ENCODE data around the gene MAPKAPK2.
A peak's percentile ranks its signal among the peaks of the same experiment; 100 is the strongest.

MAPKAPK2 gene

GRCh38 chr1:206660136-206660535 lies 24.6 kb upstream of the MAPKAPK2 start:
- DNase-seq (ENCODE audit: low spot score): no peak

GRCh38 chr1:206661161-206661820 lies 23.4 kb upstream of the MAPKAPK2 start:
- DNase-seq (ENCODE audit: low spot score): no peak

- DNase-seq (ENCODE audit: low spot score): no peak
These were observed 22.2 kb upstream of the MAPKAPK2 start for GRCh38 chr1:206662396-206663092.

GRCh38 chr1:206663362-206663761 lies 21.3 kb upstream of the MAPKAPK2 start:
- DNase-seq (ENCODE audit: low spot score): no peak

- peak; percentile 51 for DNase-seq (ENCODE audit: low spot score)
These were observed 20.7 kb upstream of the MAPKAPK2 start for GRCh38 chr1:206663832-206664652.

- no peak for DNase-seq (ENCODE audit: low spot score)
These were observed 20.0 kb upstream of the MAPKAPK2 start for GRCh38 chr1:206664740-206665139.

GRCh38 chr1:206666031-206666561 lies 18.6 kb upstream of the MAPKAPK2 start:
- DNase-seq (ENCODE audit: low spot score): no peak

GRCh38 chr1:206666954-206667665 lies 17.6 kb upstream of the MAPKAPK2 start:
- no peak for DNase-seq (ENCODE audit: low spot score)

- no peak for DNase-seq (ENCODE audit: low spot score)
These were observed 16.4 kb upstream of the MAPKAPK2 start for GRCh38 chr1:206668351-206668750.

- DNase-seq (ENCODE audit: low spot score): no peak
These were observed 15.8 kb upstream of the MAPKAPK2 start for GRCh38 chr1:206668874-206669410.

GRCh38 chr1:206672011-206672688 lies 12.6 kb upstream of the MAPKAPK2 start:
- DNase-seq (ENCODE audit: low spot score): no peak

GRCh38 chr1:206672844-206673758 lies 11.6 kb upstream of the MAPKAPK2 start:
- DNase-seq (ENCODE audit: low spot score): no peak

GRCh38 chr1:206674236-206674635 lies 10.5 kb upstream of the MAPKAPK2 start:
- no peak for DNase-seq (ENCODE audit: low spot score)

GRCh38 chr1:206674745-206675175 lies 9.9 kb upstream of the MAPKAPK2 start:
- DNase-seq (ENCODE audit: low spot score): no peak

- no peak for DNase-seq (ENCODE audit: low spot score)
These were observed 8.2 kb upstream of the MAPKAPK2 start for GRCh38 chr1:206676499-206676898.

GRCh38 chr1:206678490-206678889 lies 6.2 kb upstream of the MAPKAPK2 start:
- no peak for DNase-seq (ENCODE audit: low spot score)

GRCh38 chr1:206679738-206680211 lies 4.9 kb upstream of the MAPKAPK2 start:
- no peak for DNase-seq (ENCODE audit: low spot score)

GRCh38 chr1:206680279-206680678 lies 4.4 kb upstream of the MAPKAPK2 start:
- no peak for DNase-seq (ENCODE audit: low spot score)

- DNase-seq (ENCODE audit: low spot score): no peak
These were observed 3.3 kb upstream of the MAPKAPK2 start for GRCh38 chr1:206681359-206681758.

GRCh38 chr1:206682111-206682510 lies 2.6 kb upstream of the MAPKAPK2 start:
- DNase-seq (ENCODE audit: low spot score): no peak

Measured in HuH-7.5 (cell line).